Adrenal gland (tissue), 5 donors: Measurements from ENCODE around the gene LSAMP.

Source experiments
- POLR2A ChIP-seq, 2 donors: fragments of 450-650 bp; IDR thresholded peaks; one replicate each; pipeline ENCODE4 v1.6.1; 2017; ENCODE audit warnings: antibody characterized with exemption in 2 of 2, mild to moderate bottlenecking in 2 of 2, moderate library complexity in 1 of 2
- TF ChIP-seq, protein P1 (sequence below), 6 experiments: fragments of 450-650 bp in 4 of 6; fragments of 200-600 bp in 2 of 6; sonication (generic) in 1 of 6; IDR thresholded peaks; 1 replicate in 5 of 6; 2 replicates in 1 of 6; pipeline versions ENCODE4 v1.5.1 to v1.8.0; 2016 to 2021; ENCODE audit warnings: antibody characterized with exemption in 6 of 6, mild to moderate bottlenecking in 2 of 6, moderate library complexity in 1 of 6
- donor health status: DM: no; HTN: no; CAD: no.

DNA sequence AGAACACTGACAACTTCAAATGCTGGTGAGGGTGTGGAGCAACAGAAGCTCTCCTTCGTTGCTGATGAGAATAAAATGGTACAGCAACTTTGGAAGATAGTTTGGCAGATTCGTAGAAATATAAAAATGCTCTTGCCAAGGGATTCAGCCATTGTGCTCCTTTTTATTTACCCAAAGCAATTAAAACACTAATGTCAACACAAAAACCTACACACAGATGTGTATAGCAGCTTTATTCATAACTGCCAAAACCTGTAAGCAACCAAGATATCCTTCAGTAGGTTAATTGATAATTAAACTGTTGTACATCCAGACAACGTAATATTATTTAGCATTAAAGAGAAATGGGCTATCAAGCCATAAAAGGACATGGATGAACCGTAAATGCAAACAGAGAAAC is 37.8 kb upstream of the LSAMP start:
- TF ChIP-seq, protein P1, sequence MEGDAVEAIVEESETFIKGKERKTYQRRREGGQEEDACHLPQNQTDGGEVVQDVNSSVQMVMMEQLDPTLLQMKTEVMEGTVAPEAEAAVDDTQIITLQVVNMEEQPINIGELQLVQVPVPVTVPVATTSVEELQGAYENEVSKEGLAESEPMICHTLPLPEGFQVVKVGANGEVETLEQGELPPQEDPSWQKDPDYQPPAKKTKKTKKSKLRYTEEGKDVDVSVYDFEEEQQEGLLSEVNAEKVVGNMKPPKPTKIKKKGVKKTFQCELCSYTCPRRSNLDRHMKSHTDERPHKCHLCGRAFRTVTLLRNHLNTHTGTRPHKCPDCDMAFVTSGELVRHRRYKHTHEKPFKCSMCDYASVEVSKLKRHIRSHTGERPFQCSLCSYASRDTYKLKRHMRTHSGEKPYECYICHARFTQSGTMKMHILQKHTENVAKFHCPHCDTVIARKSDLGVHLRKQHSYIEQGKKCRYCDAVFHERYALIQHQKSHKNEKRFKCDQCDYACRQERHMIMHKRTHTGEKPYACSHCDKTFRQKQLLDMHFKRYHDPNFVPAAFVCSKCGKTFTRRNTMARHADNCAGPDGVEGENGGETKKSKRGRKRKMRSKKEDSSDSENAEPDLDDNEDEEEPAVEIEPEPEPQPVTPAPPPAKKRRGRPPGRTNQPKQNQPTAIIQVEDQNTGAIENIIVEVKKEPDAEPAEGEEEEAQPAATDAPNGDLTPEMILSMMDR (IDR thresholded peaks at IDR 0.05) = no peak
- TF ChIP-seq POLR2A (IDR thresholded peaks at IDR 0.05) = no peak
